Measurements from ENCODE around the gene SPPL2C. TPM values are rescaled to one million over a fixed set of nuclear protein-coding genes. Genes with fewer than 3 reads are reported as not detected.

Gene SPPL2C
- total and polyA plus RNA-seq, 2 of the 13 experiments (the other 11 are each of a cell fraction or from before 2014, with no cell fraction given): not detected

- no peak for TF ChIP-seq BRF2 (CRISPR knock-in tag; IDR thresholded peaks at IDR 0.05)
- no peak for TF ChIP-seq U2AF2 (IDR thresholded peaks at IDR 0.05; ENCODE audit: low read depth, low read length)
- TF ChIP-seq RORA (CRISPR knock-in tag; IDR thresholded peaks at IDR 0.05): no peak
- TF ChIP-seq ZFP36L1 (CRISPR knock-in tag; IDR thresholded peaks at IDR 0.05): 0 out of 2 replicates have a peak, but pooled peaks have one; percentile 73
- TF ChIP-seq, protein P1, sequence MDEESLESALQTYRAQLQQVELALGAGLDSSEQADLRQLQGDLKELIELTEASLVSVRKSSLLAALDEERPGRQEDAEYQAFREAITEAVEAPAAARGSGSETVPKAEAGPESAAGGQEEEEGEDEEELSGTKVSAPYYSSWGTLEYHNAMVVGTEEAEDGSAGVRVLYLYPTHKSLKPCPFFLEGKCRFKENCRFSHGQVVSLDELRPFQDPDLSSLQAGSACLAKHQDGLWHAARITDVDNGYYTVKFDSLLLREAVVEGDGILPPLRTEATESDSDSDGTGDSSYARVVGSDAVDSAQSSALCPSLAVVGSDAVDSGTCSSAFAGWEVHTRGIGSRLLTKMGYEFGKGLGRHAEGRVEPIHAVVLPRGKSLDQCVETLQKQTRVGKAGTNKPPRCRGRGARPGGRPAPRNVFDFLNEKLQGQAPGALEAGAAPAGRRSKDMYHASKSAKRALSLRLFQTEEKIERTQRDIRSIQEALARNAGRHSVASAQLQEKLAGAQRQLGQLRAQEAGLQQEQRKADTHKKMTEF (CRISPR knock-in tag; IDR thresholded peaks at IDR 0.05): peak; percentile 34; the same call in 1 of the 2 replicates
- TF ChIP-seq, protein P2, sequence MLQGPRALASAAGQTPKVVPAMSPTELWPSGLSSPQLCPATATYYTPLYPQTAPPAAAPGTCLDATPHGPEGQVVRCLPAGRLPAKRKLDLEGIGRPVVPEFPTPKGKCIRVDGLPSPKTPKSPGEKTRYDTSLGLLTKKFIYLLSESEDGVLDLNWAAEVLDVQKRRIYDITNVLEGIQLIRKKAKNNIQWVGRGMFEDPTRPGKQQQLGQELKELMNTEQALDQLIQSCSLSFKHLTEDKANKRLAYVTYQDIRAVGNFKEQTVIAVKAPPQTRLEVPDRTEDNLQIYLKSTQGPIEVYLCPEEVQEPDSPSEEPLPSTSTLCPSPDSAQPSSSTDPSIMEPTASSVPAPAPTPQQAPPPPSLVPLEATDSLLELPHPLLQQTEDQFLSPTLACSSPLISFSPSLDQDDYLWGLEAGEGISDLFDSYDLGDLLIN (CRISPR knock-in tag; IDR thresholded peaks at IDR 0.05; ENCODE audit: borderline replicate concordance): no peak
- TF ChIP-seq, protein P3, sequence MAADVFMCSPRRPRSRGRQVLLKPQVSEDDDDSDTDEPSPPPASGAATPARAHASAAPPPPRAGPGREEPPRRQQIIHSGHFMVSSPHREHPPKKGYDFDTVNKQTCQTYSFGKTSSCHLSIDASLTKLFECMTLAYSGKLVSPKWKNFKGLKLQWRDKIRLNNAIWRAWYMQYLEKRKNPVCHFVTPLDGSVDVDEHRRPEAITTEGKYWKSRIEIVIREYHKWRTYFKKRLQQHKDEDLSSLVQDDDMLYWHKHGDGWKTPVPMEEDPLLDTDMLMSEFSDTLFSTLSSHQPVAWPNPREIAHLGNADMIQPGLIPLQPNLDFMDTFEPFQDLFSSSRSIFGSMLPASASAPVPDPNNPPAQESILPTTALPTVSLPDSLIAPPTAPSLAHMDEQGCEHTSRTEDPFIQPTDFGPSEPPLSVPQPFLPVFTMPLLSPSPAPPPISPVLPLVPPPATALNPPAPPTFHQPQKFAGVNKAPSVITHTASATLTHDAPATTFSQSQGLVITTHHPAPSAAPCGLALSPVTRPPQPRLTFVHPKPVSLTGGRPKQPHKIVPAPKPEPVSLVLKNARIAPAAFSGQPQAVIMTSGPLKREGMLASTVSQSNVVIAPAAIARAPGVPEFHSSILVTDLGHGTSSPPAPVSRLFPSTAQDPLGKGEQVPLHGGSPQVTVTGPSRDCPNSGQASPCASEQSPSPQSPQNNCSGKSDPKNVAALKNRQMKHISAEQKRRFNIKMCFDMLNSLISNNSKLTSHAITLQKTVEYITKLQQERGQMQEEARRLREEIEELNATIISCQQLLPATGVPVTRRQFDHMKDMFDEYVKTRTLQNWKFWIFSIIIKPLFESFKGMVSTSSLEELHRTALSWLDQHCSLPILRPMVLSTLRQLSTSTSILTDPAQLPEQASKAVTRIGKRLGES (CRISPR knock-in tag; IDR thresholded peaks at IDR 0.05; ENCODE audit: borderline replicate concordance): peak; percentile 70; the same call in 1 of the 2 replicates
- TF ChIP-seq ZNF12 (CRISPR knock-in tag; IDR thresholded peaks at IDR 0.05): peak; percentile 63; the same call in 1 of the 2 replicates
- TF ChIP-seq, protein P4, sequence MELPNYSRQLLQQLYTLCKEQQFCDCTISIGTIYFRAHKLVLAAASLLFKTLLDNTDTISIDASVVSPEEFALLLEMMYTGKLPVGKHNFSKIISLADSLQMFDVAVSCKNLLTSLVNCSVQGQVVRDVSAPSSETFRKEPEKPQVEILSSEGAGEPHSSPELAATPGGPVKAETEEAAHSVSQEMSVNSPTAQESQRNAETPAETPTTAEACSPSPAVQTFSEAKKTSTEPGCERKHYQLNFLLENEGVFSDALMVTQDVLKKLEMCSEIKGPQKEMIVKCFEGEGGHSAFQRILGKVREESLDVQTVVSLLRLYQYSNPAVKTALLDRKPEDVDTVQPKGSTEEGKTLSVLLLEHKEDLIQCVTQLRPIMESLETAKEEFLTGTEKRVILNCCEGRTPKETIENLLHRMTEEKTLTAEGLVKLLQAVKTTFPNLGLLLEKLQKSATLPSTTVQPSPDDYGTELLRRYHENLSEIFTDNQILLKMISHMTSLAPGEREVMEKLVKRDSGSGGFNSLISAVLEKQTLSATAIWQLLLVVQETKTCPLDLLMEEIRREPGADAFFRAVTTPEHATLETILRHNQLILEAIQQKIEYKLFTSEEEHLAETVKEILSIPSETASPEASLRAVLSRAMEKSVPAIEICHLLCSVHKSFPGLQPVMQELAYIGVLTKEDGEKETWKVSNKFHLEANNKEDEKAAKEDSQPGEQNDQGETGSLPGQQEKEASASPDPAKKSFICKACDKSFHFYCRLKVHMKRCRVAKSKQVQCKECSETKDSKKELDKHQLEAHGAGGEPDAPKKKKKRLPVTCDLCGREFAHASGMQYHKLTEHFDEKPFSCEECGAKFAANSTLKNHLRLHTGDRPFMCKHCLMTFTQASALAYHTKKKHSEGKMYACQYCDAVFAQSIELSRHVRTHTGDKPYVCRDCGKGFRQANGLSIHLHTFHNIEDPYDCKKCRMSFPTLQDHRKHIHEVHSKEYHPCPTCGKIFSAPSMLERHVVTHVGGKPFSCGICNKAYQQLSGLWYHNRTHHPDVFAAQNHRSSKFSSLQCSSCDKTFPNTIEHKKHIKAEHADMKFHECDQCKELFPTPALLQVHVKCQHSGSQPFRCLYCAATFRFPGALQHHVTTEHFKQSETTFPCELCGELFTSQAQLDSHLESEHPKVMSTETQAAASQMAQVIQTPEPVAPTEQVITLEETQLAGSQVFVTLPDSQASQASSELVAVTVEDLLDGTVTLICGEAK (IDR thresholded peaks at IDR 0.05): no peak
- TF ChIP-seq, protein P4 (CRISPR knock-in tag; IDR thresholded peaks at IDR 0.05): 0 out of 2 replicates have a peak, but pooled peaks have one; percentile 36
Measured at GRCh38 chr17:45857977-45858708, 13.5 kb downstream of the SPPL2C start (continued).

Measured in HepG2 (cell line).